ENCODE measurements around the gene CADM2.
"Not testable (repeated sequence)": the region's sequence is repeated elsewhere in the genome, so short reads cannot be mapped to it uniquely, and the experiment has no call there.

The CADM2 gene

GRCh38 chr3:85102781-85103180, 144.0 kb downstream of the CADM2 start:
- no peak for DNase-seq (ENCODE audit: low read depth)
- no peak for TF ChIP-seq CTCF (conservative IDR thresholded peaks at IDR 0.05; ENCODE audit: low read depth, low read length)
- H3K4me3 ChIP-seq (ENCODE audit: low read length): no peak overlapping the region

- no peak for TF ChIP-seq CTCF (conservative IDR thresholded peaks at IDR 0.05; ENCODE audit: low read depth, low read length)
- no peak for DNase-seq (ENCODE audit: low read depth)
- no peak overlapping the region for H3K4me3 ChIP-seq (ENCODE audit: low read length)
Observed at GRCh38 chr3:85110393-85110792, 151.6 kb downstream of the CADM2 start.

GRCh38 chr3:85120879-85121278, 162.1 kb downstream of the CADM2 start:
- no peak for DNase-seq (ENCODE audit: low read depth)
- H3K4me3 ChIP-seq (ENCODE audit: low read length): no peak overlapping the region
- no peak for TF ChIP-seq CTCF (conservative IDR thresholded peaks at IDR 0.05; ENCODE audit: low read depth, low read length)

- H3K4me3 ChIP-seq (ENCODE audit: low read length); DNase-seq (ENCODE audit: low read depth): not testable (repeated sequence)
Observed at GRCh38 chr3:85132864-85133263, 174.1 kb downstream of the CADM2 start.

- H3K4me3 ChIP-seq (ENCODE audit: low read length); DNase-seq (ENCODE audit: low read depth): not testable (repeated sequence)
Observed at GRCh38 chr3:85133691-85134420, 175.1 kb downstream of the CADM2 start.

- no peak overlapping the region for H3K4me3 ChIP-seq (ENCODE audit: low read length)
- no peak for TF ChIP-seq CTCF (conservative IDR thresholded peaks at IDR 0.05; ENCODE audit: low read depth, low read length)
- no peak for DNase-seq (ENCODE audit: low read depth)
Observed at GRCh38 chr3:85142626-85143025, 183.8 kb downstream of the CADM2 start.

GRCh38 chr3:85148036-85148435, 189.2 kb downstream of the CADM2 start:
- no peak overlapping the region for H3K4me3 ChIP-seq (ENCODE audit: low read length)

More at GRCh38 chr3:85148036-85148435, 189.2 kb downstream of the CADM2 start:
- TF ChIP-seq CTCF (conservative IDR thresholded peaks at IDR 0.05; ENCODE audit: low read depth, low read length): no peak
- no peak for DNase-seq (ENCODE audit: low read depth)
